ENCODE data around the gene SETD2. TPM values are rescaled to one million over a fixed set of nuclear protein-coding genes. Genes with fewer than 3 reads are reported as not detected.
"Not testable (repeated sequence)": the region's sequence is repeated elsewhere in the genome, so short reads cannot be mapped to it uniquely, and the experiment has no call there.

The SETD2 gene
- total RNA-seq, 4 donors from 2014 or later, result 54.0 to 70.2 (median 58.5) TPM

- H3K36me3 ChIP-seq, result no peaks in the 10 kb centered on the region
- H3K9me3 ChIP-seq, result no peaks in the 10 kb centered on the region
- no peak overlapping the region for H3K27ac ChIP-seq
- TF ChIP-seq EP300 (IDR thresholded peaks at IDR 0.05) (no peak), POLR2AphosphoS5 (IDR thresholded peaks at IDR 0.05) (no peak), POLR2A (IDR thresholded peaks at IDR 0.05) (no peak), CTCF (IDR thresholded peaks at IDR 0.05) (no peak)
- no peaks in the 10 kb centered on the region for H3K27me3 ChIP-seq
- no peaks in the 10 kb centered on the region for H3K4me1 ChIP-seq
- no peak for ATAC-seq
- H3K4me3 ChIP-seq, result no peak overlapping the region
- WGBS, 2 donors (ENCODE audit: low coverage in 1 of 2), result 80% methylated on average over 1 to 2 of the region's 3 CpGs
These were observed 33.4 kb upstream of the SETD2 start for GRCh38 chr3:47197287-47197686.

GRCh38 chr3:47194994-47195393 is 31.1 kb upstream of the SETD2 start:
- TF ChIP-seq POLR2A (IDR thresholded peaks at IDR 0.05), result no peak
- TF ChIP-seq CTCF (IDR thresholded peaks at IDR 0.05), result no peak
- TF ChIP-seq POLR2AphosphoS5 (IDR thresholded peaks at IDR 0.05), result no peak
- TF ChIP-seq EP300 (IDR thresholded peaks at IDR 0.05), result no peak
- 79 to 87% methylated on average over 2 of the region's 2 CpGs for WGBS, 2 donors (ENCODE audit: low coverage in 1 of 2)
- no peak for ATAC-seq

DNA sequence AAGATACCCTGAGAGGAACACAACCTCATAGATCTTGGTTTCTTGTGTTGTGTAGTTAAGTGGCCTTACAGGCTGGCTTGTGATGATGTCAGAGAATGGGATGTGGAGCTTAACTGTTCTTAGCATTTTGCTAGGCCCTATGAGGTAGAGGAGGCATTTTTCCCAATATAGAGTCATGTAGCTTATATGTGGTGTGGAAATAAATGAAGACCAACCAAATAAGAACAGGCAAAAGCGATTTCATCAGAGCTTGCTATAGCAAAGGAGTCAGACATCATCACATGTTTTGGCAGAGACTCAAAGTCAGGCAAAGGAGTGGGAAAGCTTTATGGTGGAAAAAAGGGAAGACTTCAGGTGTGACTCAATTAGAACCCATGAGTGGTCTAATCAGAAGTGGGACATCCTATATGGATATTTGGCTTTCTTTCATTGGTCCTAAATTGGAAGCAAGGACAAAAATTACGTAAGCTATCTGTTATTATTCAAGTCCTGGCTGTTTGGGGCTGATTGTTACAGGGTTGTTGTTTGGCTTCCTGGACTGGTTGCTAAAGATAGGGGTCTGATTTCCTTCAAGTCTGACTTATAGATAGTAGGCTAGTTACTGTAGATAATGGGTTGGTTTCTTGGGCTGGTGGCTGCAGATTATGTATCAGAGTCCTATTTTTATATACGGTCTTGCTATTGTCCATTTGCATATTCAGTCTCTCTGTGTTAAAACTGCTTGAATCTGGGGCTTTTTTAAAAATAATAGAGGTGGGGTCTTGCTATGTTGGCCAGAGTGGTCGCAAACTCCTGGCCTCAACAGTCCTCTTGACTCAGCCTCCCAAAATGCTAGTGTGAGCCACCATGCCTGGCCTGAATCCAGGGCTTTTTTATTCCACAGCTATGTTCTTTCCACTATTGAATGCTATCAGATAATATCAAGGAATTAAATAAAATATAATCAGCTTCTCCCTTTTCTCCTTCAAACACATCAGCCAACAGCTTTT is 30.3 kb upstream of the SETD2 start:
- TF ChIP-seq CTCF (IDR thresholded peaks at IDR 0.05) (no peak), EP300 (IDR thresholded peaks at IDR 0.05) (no peak), POLR2A (IDR thresholded peaks at IDR 0.05) (no peak), POLR2AphosphoS5 (IDR thresholded peaks at IDR 0.05) (no peak)
- Histone ChIP-seq H3K27ac (no peak overlapping the region), H3K36me3 (no peaks in the 10 kb centered on the region), H3K4me3 (no peak overlapping the region), H3K9me3 (no peaks in the 10 kb centered on the region), H3K27me3 (no peaks in the 10 kb centered on the region), H3K4me1 (no peaks in the 10 kb centered on the region)
- no peak for ATAC-seq
- WGBS, 2 donors (ENCODE audit: low coverage in 1 of 2), result 83 to 93% methylated on average over 3 to 4 of the region's 4 CpGs

More at GRCh38 chr3:47194994-47195393, 31.1 kb upstream of the SETD2 start:
- H3K27me3 ChIP-seq, result no peaks in the 10 kb centered on the region
- H3K4me3 ChIP-seq, result no peak overlapping the region
- no peaks in the 10 kb centered on the region for H3K9me3 ChIP-seq
- no peak overlapping the region for H3K27ac ChIP-seq
- H3K36me3 ChIP-seq, result no peaks in the 10 kb centered on the region
- no peaks in the 10 kb centered on the region for H3K4me1 ChIP-seq

GRCh38 chr3:47186285-47186684 is 22.4 kb upstream of the SETD2 start:
- TF ChIP-seq POLR2AphosphoS5 (IDR thresholded peaks at IDR 0.05) (no peak), POLR2A (IDR thresholded peaks at IDR 0.05) (no peak), EP300 (IDR thresholded peaks at IDR 0.05) (no peak), CTCF (IDR thresholded peaks at IDR 0.05) (no peak)
- ATAC-seq, result no peak
- Histone ChIP-seq H3K9me3 (no peaks in the 10 kb centered on the region), H3K27me3 (no peaks in the 10 kb centered on the region), H3K36me3 (no peaks in the 10 kb centered on the region), H3K4me1 (no peaks in the 10 kb centered on the region), H3K4me3 (no peak overlapping the region), H3K27ac (no peak overlapping the region)
- 74 to 93% methylated on average over 2 of the region's 2 CpGs for WGBS, 2 donors (ENCODE audit: low coverage in 1 of 2)

GRCh38 chr3:47181685-47182084 is 17.8 kb upstream of the SETD2 start:
- not testable (repeated sequence) for ATAC-seq, H3K4me1 ChIP-seq
- 83 to 91% methylated on average over 4 of the region's 4 CpGs for WGBS, 2 donors (ENCODE audit: low coverage in 1 of 2)

DNA sequence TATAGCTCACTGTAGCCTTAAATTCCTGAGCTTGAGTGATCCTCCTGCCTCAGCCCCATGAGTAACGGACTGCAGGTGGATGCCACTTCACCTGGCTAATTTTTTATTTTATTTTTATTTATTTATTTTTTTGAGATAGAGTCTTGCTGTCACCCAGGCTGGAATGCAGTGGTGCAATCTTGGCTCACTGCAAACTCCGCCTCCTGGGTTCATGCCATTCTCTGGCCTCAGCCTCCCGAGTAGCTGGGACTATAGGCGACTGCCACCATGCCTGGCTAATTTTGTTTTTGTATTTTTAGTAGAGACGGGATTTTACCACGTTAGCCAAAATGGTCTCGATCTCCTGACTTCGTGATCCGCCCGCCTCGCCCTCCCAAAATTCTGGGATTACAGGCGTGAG is 16.1 kb upstream of the SETD2 start:
- not testable (repeated sequence) for H3K4me1 ChIP-seq, H3K27me3 ChIP-seq, H3K4me3 ChIP-seq, H3K9me3 ChIP-seq, ATAC-seq, H3K27ac ChIP-seq
- H3K36me3 ChIP-seq, result peaks cover 0 to 25% of the 10 kb centered on the region in 2 donors
- 83 to 85% methylated on average over 8 to 12 of the region's 12 CpGs for WGBS, 2 donors (ENCODE audit: low coverage in 1 of 2)

More at GRCh38 chr3:47181685-47182084, 17.8 kb upstream of the SETD2 start:
- H3K9me3 ChIP-seq, H3K27ac ChIP-seq, H3K27me3 ChIP-seq, H3K4me3 ChIP-seq: not testable (repeated sequence)
- H3K36me3 ChIP-seq, result peaks cover 0 to 22% of the 10 kb centered on the region in 2 donors
